ENCODE results near the gene TBCD.

The TBCD gene

GRCh38 chr17:82858376-82859126, 106.7 kb downstream of the TBCD start:
- no peak for DNase-seq (ENCODE audit: low read depth)

DNA sequence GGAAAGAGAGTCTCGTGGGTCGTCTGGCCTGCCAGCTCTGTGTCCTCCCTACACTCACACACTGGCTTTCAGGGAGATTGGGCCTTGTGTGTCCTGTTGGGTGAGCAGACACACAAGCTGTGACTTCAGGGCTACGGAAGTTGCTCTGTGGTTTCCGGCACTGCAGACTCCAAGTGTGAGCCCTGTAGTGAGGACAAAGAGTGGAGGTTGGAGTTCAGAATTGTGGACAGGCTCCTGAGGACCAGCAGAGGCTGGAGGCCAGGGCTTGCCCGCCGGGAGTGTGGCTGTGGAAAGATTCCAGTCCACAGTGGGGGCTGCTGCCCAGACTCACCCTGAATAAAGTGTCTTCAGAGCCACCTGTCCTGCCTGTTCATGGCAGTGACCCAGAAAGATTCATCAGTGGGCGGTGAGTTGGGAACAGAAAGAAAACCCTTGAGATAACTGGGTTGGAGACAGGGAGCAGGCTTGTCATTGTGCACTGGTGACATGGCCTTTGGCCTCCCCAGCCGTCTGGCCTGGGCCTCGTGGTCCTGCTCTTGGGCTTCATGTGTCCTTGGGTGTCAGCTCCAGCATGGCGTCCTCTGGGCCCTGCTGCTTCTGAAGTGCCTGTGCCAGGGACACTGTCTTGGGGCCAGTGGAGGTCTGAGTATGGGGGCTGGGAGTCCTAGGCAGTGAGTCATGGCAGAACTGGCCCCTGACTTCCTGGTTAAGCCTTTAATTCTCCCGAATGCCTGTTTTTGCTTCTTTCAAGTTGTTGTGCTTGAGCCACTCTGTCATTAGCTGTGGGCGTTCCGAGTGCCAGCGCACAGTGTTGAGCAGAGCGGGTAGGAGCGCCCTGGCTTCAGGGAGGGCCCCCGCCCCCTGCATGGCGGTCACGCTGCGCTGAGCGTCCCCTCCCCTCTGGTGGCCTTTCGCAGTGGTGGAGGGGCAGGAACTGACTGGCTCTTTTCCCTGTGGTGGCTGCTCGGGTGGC, 107.9 kb downstream of the TBCD start:
- peak; percentile 47 for DNase-seq (ENCODE audit: low read depth)

GRCh38 chr17:82860606-82861392, 108.9 kb downstream of the TBCD start:
- no peak for DNase-seq (ENCODE audit: low read depth)

DNA sequence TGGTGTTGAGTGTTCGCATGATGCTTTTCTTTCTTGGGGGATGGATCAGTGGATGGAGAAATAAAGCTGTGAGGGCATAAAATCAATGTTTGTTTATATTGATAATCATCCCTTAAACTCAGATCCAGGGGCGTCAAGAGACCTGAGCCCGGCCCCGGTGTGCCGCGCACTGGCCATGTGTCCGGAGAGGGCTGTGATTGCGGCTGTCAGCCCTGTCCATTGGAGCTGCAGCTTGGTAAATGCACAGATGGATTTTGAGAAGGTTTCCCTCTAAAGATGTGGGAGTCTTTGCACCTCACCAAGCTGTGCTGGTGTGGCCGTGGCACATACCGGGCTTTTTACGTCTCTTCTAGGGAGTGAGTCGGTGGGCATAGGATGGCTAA, 109.5 kb downstream of the TBCD start:
- no peak for DNase-seq (ENCODE audit: low read depth)

DNA sequence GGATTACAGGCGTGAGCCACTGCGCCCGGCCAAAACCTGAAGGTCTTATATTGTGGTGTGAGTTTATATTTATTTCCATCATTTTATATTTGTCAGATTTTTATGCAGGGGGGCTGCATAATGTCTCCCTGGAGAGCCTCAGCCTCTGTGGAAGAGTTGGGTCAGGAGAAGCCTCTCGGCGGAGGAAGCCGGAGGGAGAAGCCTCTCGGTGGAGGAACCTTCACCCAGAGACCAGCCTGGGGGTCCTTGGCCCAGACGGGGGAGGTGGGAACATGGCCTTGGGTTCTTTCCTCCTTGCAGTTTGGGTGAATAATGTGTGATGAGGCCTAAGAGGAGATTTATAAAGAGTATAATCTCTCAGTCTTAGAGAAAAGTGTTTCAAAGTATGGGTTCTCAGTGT, 110.3 kb downstream of the TBCD start:
- DNase-seq (ENCODE audit: low read depth) = no peak

DNA sequence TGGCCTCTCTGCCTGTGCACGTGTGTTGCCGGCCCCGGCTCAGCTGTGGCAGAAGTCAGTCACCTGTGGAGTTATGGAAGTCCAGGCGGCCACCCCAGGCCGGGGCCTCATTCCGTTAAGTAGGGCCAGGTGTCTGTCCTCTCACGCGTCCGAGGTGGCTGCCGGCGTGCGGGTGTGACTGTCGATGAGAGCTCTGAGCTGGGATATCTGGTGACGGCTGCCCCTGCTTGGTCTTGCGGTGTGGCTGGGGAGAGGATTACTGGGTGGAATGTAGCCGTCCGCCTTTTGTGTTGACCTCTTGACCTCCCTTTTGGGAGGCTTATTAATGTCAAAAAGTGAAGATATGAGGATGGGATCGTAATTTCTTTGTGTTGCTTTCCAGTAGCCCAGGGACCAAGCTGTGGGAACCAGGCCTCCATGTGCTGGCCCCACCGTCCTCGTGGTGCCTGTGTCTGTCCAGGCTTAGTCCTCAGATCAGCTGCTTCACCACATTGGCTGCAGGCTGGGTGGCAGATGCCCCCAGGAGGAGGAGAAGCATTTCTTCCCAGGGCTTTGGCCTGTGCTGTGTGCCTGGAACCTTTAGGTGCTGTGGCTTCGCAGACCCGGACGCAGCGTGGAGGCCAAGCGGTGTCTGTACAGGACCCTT, 111.0 kb downstream of the TBCD start:
- no peak for DNase-seq (ENCODE audit: low read depth)

DNA sequence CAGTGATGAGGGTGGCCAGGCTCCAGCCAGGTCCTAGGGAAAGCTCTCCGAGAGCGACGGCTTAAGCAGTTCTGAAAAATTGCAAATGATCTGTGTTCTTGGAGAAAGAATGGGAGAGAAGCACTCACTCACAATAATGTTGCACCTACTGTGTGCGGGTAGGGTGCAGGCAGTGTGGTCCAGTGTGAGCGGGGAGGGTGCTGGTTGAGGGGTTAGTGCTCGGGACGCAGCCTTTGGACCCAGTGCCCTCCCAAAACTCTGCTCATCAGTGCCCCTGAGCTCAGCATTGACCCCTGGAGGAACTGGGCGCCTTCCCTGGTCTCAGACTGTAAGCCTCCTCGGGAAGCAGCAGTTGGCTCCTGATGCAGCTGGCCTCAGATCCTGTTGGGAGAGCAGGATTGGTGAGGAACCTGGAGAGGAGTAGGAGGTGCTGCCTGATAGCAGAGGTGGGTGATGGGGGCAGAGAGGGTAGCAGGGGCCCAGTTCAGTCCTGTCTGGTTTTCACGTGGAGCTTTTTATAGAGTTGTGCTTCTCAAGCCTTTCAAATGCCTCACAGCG, 111.6 kb downstream of the TBCD start:
- DNase-seq (ENCODE audit: low read depth) = no peak

GRCh38 chr17:82863941-82864712, 112.3 kb downstream of the TBCD start:
- peak; percentile 80 for DNase-seq (ENCODE audit: low read depth)

DNA sequence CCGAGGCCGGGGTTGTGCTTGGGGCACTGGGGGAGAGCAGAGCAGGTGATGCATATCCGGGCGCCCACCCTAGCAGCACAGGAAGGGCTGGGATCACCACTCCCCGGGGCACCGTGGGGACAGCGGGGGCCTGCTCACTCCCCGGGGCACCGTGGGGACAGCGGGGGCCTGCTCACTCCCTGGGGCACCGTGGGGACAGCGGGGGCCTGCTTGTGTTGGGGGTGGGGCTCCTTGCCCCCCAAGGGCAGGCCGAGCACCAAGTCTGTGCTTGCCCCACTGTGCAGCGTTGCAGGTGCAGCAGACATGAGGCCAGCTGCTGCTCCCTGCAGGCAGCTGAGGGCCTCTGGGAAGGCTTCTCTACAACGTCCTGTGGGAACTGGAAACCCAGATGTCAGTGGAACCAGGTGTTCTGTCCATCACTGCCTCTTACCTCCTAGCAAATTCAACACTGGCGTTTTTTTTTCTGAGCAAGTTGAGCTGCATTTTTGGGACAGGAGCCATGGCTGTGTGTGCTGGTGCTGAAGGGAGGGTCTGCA, 112.9 kb downstream of the TBCD start:
- DNase-seq (ENCODE audit: low read depth) = no peak

GRCh38 chr17:82865274-82865673, 113.4 kb downstream of the TBCD start:
- DNase-seq (ENCODE audit: low read depth) = no peak

- DNase-seq (ENCODE audit: low read depth) = no peak
These were observed 114.0 kb downstream of the TBCD start for GRCh38 chr17:82865774-82866395.

GRCh38 chr17:82866590-82867191, 114.8 kb downstream of the TBCD start:
- DNase-seq (ENCODE audit: low read depth) = no peak

- DNase-seq (ENCODE audit: low read depth) = no peak
These were observed 116.0 kb downstream of the TBCD start for GRCh38 chr17:82867763-82868325.

DNA sequence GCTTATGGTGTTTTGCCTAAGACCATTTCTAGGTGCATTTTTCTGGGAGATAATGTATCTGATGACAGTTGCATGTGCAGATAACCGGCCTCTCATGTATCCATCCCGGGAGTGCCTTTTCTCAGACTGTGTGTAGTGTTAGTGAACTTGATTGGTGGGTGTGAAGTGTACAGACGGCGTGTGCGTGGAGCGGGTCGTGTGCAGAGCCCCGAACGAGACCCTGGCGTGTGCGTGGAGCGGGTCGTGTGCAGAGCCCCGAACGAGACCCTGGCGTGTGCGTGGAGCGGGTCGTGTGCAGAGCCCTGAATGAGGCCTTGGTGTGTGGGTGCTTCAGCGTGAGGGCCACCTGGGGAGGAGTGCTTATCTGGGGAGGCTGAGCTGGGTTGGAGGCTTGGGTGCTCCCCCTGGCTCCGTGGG, 116.9 kb downstream of the TBCD start:
- no peak for DNase-seq (ENCODE audit: low read depth)

DNA sequence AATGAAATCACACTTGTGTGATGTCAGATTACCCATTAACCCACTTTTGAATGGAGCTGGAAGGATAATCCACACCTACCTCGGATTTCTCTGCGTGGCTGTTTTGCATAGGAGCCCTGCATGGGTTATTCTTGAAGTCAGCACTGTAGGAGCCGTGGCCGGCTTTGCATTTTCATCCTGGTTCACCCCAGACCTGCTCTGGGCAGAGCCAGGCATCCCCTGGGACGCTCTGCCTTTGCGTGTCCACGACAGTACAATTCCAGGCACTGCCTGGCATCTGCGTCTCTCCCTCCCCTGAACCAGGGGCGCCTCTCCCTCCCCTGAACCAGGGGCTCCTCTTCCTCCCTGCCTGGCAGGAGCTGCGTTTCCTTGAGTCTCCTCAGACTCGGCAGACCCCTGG, 117.7 kb downstream of the TBCD start:
- DNase-seq (ENCODE audit: low read depth) = no peak

DNA sequence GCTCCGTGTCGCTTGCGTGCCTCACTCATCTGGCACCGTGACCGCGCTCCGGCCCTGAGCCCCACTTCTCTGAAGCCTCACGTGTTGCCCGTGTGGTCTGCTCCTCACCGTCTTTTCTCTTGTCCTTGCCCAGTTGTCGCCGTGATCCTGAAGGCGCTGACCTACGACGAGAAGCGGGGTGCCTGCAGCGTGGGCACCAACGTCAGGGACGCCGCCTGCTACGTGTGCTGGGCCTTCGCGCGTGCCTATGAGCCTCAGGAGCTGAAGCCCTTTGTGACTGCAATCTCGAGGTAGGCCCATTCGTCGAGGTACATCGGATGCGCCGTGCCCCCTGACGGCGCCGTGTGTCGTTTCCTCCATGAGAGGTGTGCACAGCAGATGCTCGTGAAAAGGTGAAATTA, 118.2 kb downstream of the TBCD start:
- DNase-seq (ENCODE audit: low read depth) = no peak

DNA sequence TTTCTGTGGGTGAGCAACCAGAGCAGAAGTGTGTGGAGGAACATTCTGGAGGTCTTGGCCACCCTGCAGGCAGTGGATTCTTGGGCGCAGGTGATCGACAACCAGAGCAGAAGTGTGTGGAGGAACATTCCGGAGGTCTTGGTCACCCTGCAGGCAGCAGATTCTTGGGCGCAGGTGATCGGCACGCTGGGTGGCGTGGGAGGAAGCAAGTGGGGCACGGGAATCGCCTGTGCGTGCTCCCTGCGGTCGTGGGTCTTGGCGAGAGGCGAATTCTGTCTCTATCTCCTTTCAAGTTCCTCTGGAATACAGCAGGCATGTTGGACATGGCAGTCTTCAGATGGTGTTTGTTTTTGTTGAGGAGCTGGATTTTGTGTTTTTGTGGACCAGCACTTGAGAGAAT, 118.7 kb downstream of the TBCD start:
- DNase-seq (ENCODE audit: low read depth) = no peak

- DNase-seq (ENCODE audit: low read depth) = no peak
These were observed 119.4 kb downstream of the TBCD start for GRCh38 chr17:82871056-82871775.
